Cerebellar cortex (tissue), 1 donor: Measurements from ENCODE around the gene CREB3L1.
"Not testable (repeated sequence)": the region's sequence is repeated elsewhere in the genome, so short reads cannot be mapped to it uniquely, and the experiment has no call there.

ENCODE experiments used
- DNase-seq: peaks from one replicate; pipeline ENCODE4 v3.0.0-alpha.2; 2015; ENCODE audit warnings: low spot score

The CREB3L1 gene

GRCh38 chr11:46248289-46249102, 29.0 kb upstream of the CREB3L1 start:
- peak; percentile 50 for DNase-seq

GRCh38 chr11:46249103-46249937, 28.1 kb upstream of the CREB3L1 start:
- DNase-seq = peak; percentile 36

GRCh38 chr11:46249938-46250744, 27.3 kb upstream of the CREB3L1 start:
- no peak for DNase-seq

DNA sequence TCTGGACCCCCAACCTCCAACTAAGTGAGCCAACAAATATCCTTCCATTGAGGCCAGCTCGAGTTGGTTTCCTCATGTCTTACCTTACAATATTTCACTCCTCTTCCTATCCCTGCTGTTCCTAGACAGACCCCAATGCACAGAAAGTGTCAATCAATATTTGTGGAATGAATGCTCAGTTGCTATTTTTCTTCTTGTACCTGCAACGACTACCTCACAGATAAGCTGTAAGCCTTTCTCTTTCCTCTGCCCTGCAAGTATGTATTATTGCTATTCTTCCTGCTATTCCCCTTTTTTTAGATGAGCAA, 26.8 kb upstream of the CREB3L1 start:
- no peak for DNase-seq

GRCh38 chr11:46251954-46252353, 25.5 kb upstream of the CREB3L1 start:
- no peak for DNase-seq

- no peak for DNase-seq
These were observed 25.0 kb upstream of the CREB3L1 start for GRCh38 chr11:46252373-46252914.

DNA sequence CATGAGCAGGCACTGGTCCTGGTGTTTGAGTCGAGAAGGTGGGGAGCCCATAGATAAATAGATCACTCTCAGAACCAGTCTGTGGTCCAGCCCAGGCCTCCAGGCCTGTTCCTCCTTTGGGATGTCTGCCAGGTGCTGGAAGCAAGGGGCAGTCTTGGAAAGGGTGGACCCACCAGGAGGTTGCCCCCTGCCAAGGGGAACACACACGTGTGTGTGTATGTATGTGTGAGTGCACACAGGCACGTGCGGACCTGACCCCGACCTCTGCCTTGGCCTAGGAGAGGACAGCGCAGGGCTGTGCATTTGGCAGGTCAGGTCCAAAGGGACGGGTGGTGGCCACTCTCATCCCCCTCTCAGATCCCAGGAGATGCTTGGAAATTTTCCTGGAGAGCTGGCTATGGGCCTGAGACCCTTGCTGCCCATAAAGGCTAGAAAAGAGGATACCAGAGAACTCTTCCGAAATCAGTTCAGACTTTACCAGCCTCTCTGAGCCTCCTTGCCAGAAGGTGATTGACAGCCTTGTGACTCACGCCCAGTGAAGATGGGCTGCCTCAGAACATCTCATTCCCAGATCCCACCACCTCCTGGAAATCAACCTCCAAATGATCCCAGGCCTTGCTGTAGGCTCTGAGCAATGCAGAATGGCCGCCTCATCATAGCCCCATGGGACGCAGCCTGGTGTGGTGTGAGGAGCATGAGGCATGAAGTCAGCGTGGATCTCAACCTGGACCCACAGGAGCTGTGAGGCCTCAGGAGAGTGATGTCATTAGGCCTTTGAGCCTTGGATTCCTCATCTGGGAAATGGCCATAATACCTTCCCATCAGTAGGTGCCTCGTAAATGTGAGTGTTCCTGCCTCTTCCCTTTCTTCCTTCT, 24.0 kb upstream of the CREB3L1 start:
- no peak for DNase-seq

- no peak for DNase-seq
These were observed 23.4 kb upstream of the CREB3L1 start for GRCh38 chr11:46254133-46254491.

DNA sequence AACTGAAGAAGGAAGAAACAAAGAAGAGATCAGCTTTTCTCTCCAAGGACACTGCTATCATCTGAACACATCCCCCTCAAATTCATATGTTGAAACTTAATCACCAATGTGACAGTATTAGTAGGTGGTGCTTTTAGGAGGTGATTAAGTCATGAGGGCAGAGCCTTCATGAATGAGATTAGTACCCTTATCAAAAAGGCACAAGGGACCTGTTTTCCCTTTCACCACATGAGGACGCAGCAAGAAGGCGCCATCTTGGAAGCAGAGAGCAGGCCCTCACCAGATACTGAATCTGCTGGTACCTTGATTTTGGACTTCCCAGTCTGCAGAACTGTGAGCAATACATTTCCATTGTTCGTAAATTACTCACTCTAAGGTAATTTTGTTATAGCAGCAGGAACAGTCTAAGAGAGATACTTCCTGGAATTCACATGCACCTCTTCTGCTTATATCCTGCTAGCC, 20.9 kb upstream of the CREB3L1 start:
- DNase-seq = no peak

DNA sequence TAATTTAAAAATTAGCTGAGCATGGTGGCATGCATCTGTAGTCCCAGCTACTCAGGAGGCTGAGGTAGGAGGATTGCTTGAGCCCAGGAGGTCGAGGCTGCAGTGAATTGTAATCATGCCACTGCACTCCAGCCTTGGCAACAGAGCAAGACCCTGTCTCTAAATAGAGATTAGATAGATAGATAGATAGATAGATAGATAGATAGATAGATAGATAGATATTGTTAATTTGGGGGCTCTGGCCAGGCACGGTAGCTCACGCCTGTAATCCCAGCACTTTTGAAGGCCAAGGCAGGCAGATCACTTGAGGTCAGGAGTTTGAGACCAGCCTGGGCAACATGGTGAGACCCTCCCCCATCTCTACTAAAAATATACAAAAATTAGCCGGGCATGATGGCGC, 18.1 kb upstream of the CREB3L1 start:
- not testable (repeated sequence) for DNase-seq

DNA sequence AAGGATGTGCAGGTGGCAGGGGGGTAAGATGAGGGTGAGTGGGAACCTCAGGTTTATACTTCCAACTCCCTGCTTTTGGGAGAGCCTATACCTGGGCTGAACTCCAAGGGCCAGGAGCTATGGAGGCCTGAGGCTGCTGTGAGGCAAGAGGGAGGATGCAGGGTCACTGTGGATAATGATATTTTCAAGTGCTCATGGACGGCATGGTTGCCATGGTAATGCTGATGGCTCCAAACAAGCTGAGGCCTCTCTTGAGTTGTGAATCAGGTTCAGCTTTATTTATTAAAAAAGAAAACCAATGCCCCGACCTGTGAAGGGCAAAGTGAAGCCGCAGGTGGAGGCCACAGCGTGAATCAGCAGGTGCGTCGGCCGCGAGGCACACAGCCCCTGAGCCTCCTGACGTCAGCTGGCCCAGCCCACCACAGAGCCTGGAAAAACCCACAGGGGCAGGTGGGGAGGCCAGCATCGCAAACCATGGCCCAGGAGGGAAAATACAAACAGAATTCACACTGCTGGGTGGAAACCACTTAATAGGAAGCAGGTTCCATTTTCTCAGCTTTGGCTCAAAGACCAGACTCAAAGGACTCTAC, 17.4 kb upstream of the CREB3L1 start:
- DNase-seq = no peak

DNA sequence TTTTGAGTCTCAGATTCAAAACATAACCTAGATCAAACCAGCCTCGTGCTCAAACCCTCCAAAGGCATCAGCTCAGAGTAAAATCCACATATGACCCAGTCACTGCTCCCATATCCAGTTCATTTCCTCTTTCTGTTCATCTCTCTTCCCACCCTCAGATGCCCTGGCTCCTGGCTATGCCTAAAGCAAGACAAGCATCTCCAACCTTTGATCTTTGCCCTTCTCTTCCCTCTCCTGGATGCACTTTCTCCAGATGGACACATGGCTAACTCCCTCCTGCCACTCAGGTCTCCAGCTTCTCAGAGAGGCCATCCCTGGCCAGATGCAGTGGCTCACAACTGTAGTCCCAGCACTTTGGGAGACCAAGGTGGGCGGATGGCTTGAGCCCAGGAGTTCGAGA, 14.3 kb upstream of the CREB3L1 start:
- no peak for DNase-seq

GRCh38 chr11:46264030-46264429, 13.4 kb upstream of the CREB3L1 start:
- no peak for DNase-seq

GRCh38 chr11:46264976-46265375, 12.5 kb upstream of the CREB3L1 start:
- no peak for DNase-seq

GRCh38 chr11:46265764-46266163, 11.7 kb upstream of the CREB3L1 start:
- DNase-seq = no peak

GRCh38 chr11:46267930-46268329, 9.5 kb upstream of the CREB3L1 start:
- no peak for DNase-seq

GRCh38 chr11:46270684-46271083, 6.8 kb upstream of the CREB3L1 start:
- no peak for DNase-seq

DNA sequence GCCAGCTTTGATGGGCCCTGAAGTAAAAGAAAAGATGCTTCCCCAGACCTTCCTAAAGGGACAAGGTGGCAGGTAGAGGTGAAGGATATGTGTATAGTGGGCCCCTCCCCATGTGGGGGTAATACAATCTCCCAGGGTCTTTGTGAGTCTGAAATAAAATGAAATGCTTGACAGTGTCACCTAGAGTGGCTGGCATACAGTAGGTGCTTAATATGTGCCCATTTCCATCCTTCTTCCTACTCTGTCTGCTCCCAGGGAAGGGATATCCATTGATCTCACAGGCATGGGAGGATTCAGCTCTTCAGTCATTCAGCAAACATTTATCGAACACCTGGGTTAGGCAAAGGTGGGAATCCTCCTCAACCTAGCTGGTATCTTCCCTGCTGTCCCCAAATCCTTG, 6.1 kb upstream of the CREB3L1 start:
- no peak for DNase-seq

- DNase-seq = no peak
These were observed 5.3 kb upstream of the CREB3L1 start for GRCh38 chr11:46271875-46272815.
